ENCODE data around the gene RPUSD4. TPM values are rescaled to one million over a fixed set of nuclear protein-coding genes. Genes with fewer than 3 reads are reported as not detected.

Gene RPUSD4
- total and polyA plus RNA-seq, 9 of the 15 experiments (the other 6 are each of a cell fraction or from before 2014, with no cell fraction given) = 27.4 to 56.2 (median 44.6) TPM

DNA sequence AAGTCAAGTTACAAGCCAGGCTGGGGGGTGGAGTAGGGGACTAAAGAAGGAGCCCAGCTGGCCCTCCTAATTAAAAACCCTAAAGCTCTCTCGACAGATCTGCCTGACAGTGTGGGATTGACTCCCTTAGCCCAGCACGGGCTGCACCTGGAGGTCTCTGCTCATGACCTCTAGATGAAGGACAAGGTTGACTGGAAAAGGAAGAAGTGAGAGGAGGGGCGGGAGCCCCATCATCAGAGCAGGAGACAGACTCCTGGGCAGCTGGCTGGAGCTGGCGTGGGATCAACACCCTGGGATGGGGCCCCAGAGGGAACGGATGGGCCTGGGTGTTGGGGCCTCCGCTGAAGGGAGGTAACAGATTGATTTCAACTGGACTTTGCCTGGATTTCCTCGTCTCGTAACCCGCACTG is 46.1 kb downstream of the RPUSD4 start:
- H2AFZ ChIP-seq (ENCODE audit: low read depth, low read length) = no peak overlapping the region
- TF ChIP-seq KDM2B (CRISPR knock-in tag; IDR thresholded peaks at IDR 0.05) (no peak), ZNF184 (CRISPR knock-in tag; IDR thresholded peaks at IDR 0.05) (no peak), ZNF707 (CRISPR knock-in tag; conservative IDR thresholded peaks at IDR 0.05) (no peak), ZNF583 (CRISPR knock-in tag; IDR thresholded peaks at IDR 0.05) (no peak)
- DNase-seq (ENCODE audit: extremely low read depth in 1 of 4, low spot score in 3 of 4) (no peak), ATAC-seq (no peak), FAIRE-seq (no peak)
- POLR2A ChIA-PET = interaction anchor here (0.6 kb wide), 1 partner anchor 65 kb away, joined by 3 read pairs; no protein-coding TSS in a partner anchor
- peaks cover 48 to 67% of the 10 kb centered on the region in 2 experiments for H3K27me3 ChIP-seq (ENCODE audit: control insufficient read depth in 2 of 2, insufficient read depth in 2 of 2, low read length in 2 of 2)
- BruUV-seq (replicated peaks) = no TSS peak
- no peak overlapping the region for H3K9ac ChIP-seq (ENCODE audit: insufficient read depth in 1 of 2, low read depth in 2 of 2, low read length in 2 of 2)
- intact Hi-C loops (cut with micrococcal nuclease) = no loop called here
- no peak overlapping the region for H3K4me3 ChIP-seq
- H3K4me1 ChIP-seq (replicated peaks in 1 of 2; ENCODE audit: control insufficient read depth in 2 of 2, insufficient read depth in 2 of 2, low read length in 2 of 2) = peaks cover 0 to 12% of the 10 kb centered on the region in 2 experiments; a peak in 3 of 5 replicates
- CTCF ChIA-PET (ENCODE audit: low intra/inter-chr PET ratio) = no interaction called here
- H3K9me1 ChIP-seq (ENCODE audit: control insufficient read depth, insufficient read depth, low read length) = no peaks in the 10 kb centered on the region
- no peak overlapping the region for H3K27ac ChIP-seq (ENCODE audit: extremely low read depth, low read depth, low read length)
- WGBS (ENCODE audit: insufficient coverage, low coverage, missing lambda C conversion rate) = 2% methylated on average over 9 of the region's 9 CpGs
- no peak overlapping the region for H3K4me2 ChIP-seq (ENCODE audit: insufficient read depth, low read length)
- H4K20me1 ChIP-seq (replicated peaks; ENCODE audit: control insufficient read depth, insufficient read depth, low read length) = peaks cover 5% of the 10 kb centered on the region; the same call in 1 of the 2 replicates
- H3K79me2 ChIP-seq (ENCODE audit: control insufficient read depth, insufficient read depth, low read length) = no peaks in the 10 kb centered on the region
- H3K36me3 ChIP-seq (ENCODE audit: control insufficient read depth, insufficient read depth, low read length) = no peaks in the 10 kb centered on the region
- in situ Hi-C loops (cut with MboI) = no loop called here
- H3K9me3 ChIP-seq (replicated peaks; ENCODE audit: control insufficient read depth, insufficient read depth, low read depth, low read length) = no peaks in the 10 kb centered on the region

GRCh38 chr11:126164781-126165180 is 46.7 kb downstream of the RPUSD4 start:
- Histone ChIP-seq H3K9ac (ENCODE audit: insufficient read depth in 1 of 2, low read depth in 2 of 2, low read length in 2 of 2) (no peak overlapping the region), H3K4me2 (ENCODE audit: insufficient read depth, low read length) (no peak overlapping the region), H3K36me3 (ENCODE audit: control insufficient read depth, insufficient read depth, low read length) (no peaks in the 10 kb centered on the region), H3K9me3 (replicated peaks; ENCODE audit: control insufficient read depth, insufficient read depth, low read depth, low read length) (no peaks in the 10 kb centered on the region), H2AFZ (ENCODE audit: low read depth, low read length) (no peak overlapping the region), H3K27ac (ENCODE audit: extremely low read depth, low read depth, low read length) (no peak overlapping the region), H3K27me3 (ENCODE audit: control insufficient read depth in 2 of 2, insufficient read depth in 2 of 2, low read length in 2 of 2) (peaks cover 51 to 64% of the 10 kb centered on the region in 2 experiments), H3K4me1 (replicated peaks in 1 of 2; ENCODE audit: control insufficient read depth in 2 of 2, insufficient read depth in 2 of 2, low read length in 2 of 2) (peaks cover 2 to 17% of the 10 kb centered on the region in 2 experiments; a peak in 3 of 5 replicates), H3K9me1 (ENCODE audit: control insufficient read depth, insufficient read depth, low read length) (no peaks in the 10 kb centered on the region), H3K4me3 (no peak overlapping the region), H3K79me2 (ENCODE audit: control insufficient read depth, insufficient read depth, low read length) (no peaks in the 10 kb centered on the region), H4K20me1 (replicated peaks; ENCODE audit: control insufficient read depth, insufficient read depth, low read length) (peaks cover 5% of the 10 kb centered on the region; the same call in 1 of the 2 replicates)
- ChIA-PET CTCF (ENCODE audit: low intra/inter-chr PET ratio) (no interaction called here), POLR2A (no interaction called here)
- in situ Hi-C loops (cut with MboI) = no loop called here
- no TSS peak for BruUV-seq (replicated peaks)
- intact Hi-C loops (cut with micrococcal nuclease) = no loop called here
- ATAC-seq (no peak), FAIRE-seq (no peak), DNase-seq (ENCODE audit: extremely low read depth in 1 of 4, low spot score in 3 of 4) (no peak)
- 0% methylated on average over 6 of the region's 8 CpGs for WGBS (ENCODE audit: insufficient coverage, low coverage, missing lambda C conversion rate)
- TF ChIP-seq, protein P1, sequence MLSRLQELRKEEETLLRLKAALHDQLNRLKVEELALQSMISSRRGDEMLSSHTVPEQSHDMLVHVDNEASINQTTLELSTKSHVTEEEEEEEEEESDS (CRISPR knock-in tag; IDR thresholded peaks at IDR 0.05) = no peak
- TF ChIP-seq ZKSCAN3 (CRISPR knock-in tag; IDR thresholded peaks at IDR 0.05) = no peak
- TF ChIP-seq ZNF449 (CRISPR knock-in tag; IDR thresholded peaks at IDR 0.05) = no peak
- TF ChIP-seq, protein P2, sequence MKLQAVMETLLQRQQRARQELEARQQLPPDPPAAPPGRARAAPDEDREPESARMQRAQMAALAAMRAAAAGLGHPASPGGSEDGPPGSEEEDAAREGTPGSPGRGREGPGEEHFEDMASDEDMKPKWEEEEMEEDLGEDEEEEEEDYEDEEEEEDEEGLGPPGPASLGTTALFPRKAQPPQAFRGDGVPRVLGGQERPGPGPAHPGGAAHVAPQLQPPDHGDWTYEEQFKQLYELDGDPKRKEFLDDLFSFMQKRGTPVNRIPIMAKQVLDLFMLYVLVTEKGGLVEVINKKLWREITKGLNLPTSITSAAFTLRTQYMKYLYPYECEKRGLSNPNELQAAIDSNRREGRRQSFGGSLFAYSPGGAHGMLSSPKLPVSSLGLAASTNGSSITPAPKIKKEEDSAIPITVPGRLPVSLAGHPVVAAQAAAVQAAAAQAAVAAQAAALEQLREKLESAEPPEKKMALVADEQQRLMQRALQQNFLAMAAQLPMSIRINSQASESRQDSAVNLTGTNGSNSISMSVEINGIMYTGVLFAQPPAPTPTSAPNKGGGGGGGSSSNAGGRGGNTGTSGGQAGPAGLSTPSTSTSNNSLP (IDR thresholded peaks at IDR 0.05; ENCODE audit: borderline replicate concordance, low read depth, low read length) = no peak
- TF ChIP-seq BACH1 (tag; IDR thresholded peaks at IDR 0.05) = no peak
- TF ChIP-seq ZNF696 (CRISPR knock-in tag; conservative IDR thresholded peaks at IDR 0.05) = no peak
- no peak for TF ChIP-seq HES1 (IDR thresholded peaks at IDR 0.05; ENCODE audit: low read depth)

Measured in K562 (cell line).